ENCODE data around the gene PKDREJ. TPM values are rescaled to one million over a fixed set of nuclear protein-coding genes. Genes with fewer than 3 reads are reported as not detected.

Gene PKDREJ
- total RNA-seq, 6 donors from 2014 or later = 0.06 to 1.0 TPM; not detected in 4

- WGBS, 2 donors = 92 to 96% methylated on average over 4 of the region's 4 CpGs
- Histone ChIP-seq H3K9me3 (peaks cover 0 to 19% (median 11%) of the 10 kb centered on the region in 4 donors), H3K4me1 (no peaks in the 10 kb centered on the region), H3K4me3 (no peak overlapping the region), H3K27me3 (no peaks in the 10 kb centered on the region), H3K27ac (no peak overlapping the region), H3K36me3 (peaks cover 3 to 44% (median 25%) of the 10 kb centered on the region in 4 donors)
- DNase-seq (no peak), ATAC-seq (ENCODE audit: low FRiP score in 2 of 2) (no peak)
- no peak for TF ChIP-seq POLR2A (IDR thresholded peaks at IDR 0.05)
- TF ChIP-seq EP300 (IDR thresholded peaks at IDR 0.05) = no peak
- TF ChIP-seq POLR2AphosphoS5 (IDR thresholded peaks at IDR 0.05) = no peak
- no peak for TF ChIP-seq CTCF (IDR thresholded peaks at IDR 0.05)
Observed at GRCh38 chr22:46213052-46213451, 50.1 kb downstream of the PKDREJ start.

- Histone ChIP-seq H3K36me3 (peaks cover 3 to 39% (median 23%) of the 10 kb centered on the region in 4 donors), H3K4me3 (no peak overlapping the region), H3K27ac (no peak overlapping the region), H3K27me3 (no peaks in the 10 kb centered on the region), H3K9me3 (peaks cover 0 to 19% (median 11%) of the 10 kb centered on the region in 4 donors), H3K4me1 (no peaks in the 10 kb centered on the region)
- TF ChIP-seq CTCF (IDR thresholded peaks at IDR 0.05) (no peak), POLR2A (IDR thresholded peaks at IDR 0.05) (no peak), POLR2AphosphoS5 (IDR thresholded peaks at IDR 0.05) (no peak), EP300 (IDR thresholded peaks at IDR 0.05) (no peak)
- WGBS, 2 donors = 85 to 91% methylated on average over 4 of the region's 4 CpGs
- ATAC-seq (ENCODE audit: low FRiP score in 2 of 2) = no peak
- DNase-seq = no peak
Observed at GRCh38 chr22:46212195-46212594, 50.9 kb downstream of the PKDREJ start.

- ATAC-seq (ENCODE audit: low FRiP score in 2 of 2) (no peak), DNase-seq (no peak)
- WGBS, 2 donors = 95 to 100% methylated on average over 1 of the region's 1 CpG
- H3K4me3 ChIP-seq = no peak overlapping the region
- no peak overlapping the region for H3K27ac ChIP-seq
- TF ChIP-seq EP300 (IDR thresholded peaks at IDR 0.05) (no peak), CTCF (IDR thresholded peaks at IDR 0.05) (no peak), POLR2AphosphoS5 (IDR thresholded peaks at IDR 0.05) (no peak), POLR2A (IDR thresholded peaks at IDR 0.05) (no peak)
- peaks cover 0 to 16% (median 11%) of the 10 kb centered on the region in 4 donors for H3K36me3 ChIP-seq
- no peaks in the 10 kb centered on the region for H3K4me1 ChIP-seq
- H3K27me3 ChIP-seq = no peaks in the 10 kb centered on the region
- H3K9me3 ChIP-seq = peaks cover 0 to 19% (median 11%) of the 10 kb centered on the region in 4 donors
Observed at GRCh38 chr22:46209262-46209661, 53.9 kb downstream of the PKDREJ start.

Other genes starting within 250 kb of the PKDREJ start
- 10 to 100 TPM; 10.2 to 27.0 (median 20.9) TPM for gene PPARA, start 112.8 kb downstream of the PKDREJ start, total RNA-seq
- gene CDPF1, start 13.1 kb downstream of the PKDREJ start, total RNA-seq = 10 to 100 TPM in 3 of 6 donors, 1 to 10 TPM in 3; 6.8 to 22.9 (median 11.2) TPM
- gene TTC38, start 4.7 kb upstream of the PKDREJ start, total RNA-seq = 10 to 100 TPM; 23.7 to 84.9 (median 34.3) TPM
- 1 to 10 TPM in 3 of 6 donors, under 1 TPM in 2, not detected in 1; 0.30 to 4.4 (median 1.4) TPM for gene GTSE1, start 33.5 kb upstream of the PKDREJ start, total RNA-seq
- gene TRMU, start 72.4 kb upstream of the PKDREJ start, total RNA-seq = 10 to 100 TPM; 30.7 to 77.5 (median 35.8) TPM

All from upper lobe of left lung (tissue), 6 donors.